ENCODE results near the gene NHLRC4.

DNA sequence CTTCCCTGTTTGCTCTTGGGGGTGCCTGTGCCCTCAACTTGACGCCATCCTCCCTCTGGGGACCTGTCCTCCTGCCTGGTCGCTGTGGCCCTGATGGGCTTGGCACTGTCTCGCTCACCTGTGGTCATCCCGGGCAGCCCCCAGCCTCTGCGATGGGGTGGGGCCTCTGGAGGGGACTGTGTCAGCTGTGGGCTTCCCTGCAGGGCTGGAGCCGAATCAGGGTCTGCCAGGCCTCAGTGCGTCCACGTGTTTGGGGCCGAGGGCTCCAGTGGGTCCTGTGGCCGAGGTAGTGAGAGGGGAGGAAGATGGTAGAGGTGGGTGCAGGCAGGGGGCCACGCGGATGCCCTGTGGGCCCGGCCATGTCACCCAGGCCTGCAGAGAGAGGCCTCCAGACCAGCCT lies 11.0 kb downstream of the NHLRC4 start:
- TF ChIP-seq POU6F1 (CRISPR knock-in tag; IDR thresholded peaks at IDR 0.05; ENCODE audit: borderline replicate concordance, low read depth) (no peak), PATZ1 (CRISPR knock-in tag; IDR thresholded peaks at IDR 0.05; ENCODE audit: borderline replicate concordance) (no peak), CSDC2 (CRISPR knock-in tag; IDR thresholded peaks at IDR 0.05) (no peak)
- TF ChIP-seq, protein P1, sequence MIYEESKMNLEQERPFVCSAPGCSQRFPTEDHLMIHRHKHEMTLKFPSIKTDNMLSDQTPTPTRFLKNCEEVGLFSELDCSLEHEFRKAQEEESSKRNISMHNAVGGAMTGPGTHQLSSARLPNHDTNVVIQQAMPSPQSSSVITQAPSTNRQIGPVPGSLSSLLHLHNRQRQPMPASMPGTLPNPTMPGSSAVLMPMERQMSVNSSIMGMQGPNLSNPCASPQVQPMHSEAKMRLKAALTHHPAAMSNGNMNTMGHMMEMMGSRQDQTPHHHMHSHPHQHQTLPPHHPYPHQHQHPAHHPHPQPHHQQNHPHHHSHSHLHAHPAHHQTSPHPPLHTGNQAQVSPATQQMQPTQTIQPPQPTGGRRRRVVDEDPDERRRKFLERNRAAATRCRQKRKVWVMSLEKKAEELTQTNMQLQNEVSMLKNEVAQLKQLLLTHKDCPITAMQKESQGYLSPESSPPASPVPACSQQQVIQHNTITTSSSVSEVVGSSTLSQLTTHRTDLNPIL (CRISPR knock-in tag; IDR thresholded peaks at IDR 0.05; ENCODE audit: low read depth), result no peak

All from SK-N-SH treated with all-trans-retinoic acid at 6 μM for 48 hours (cell line).